Esophagus squamous epithelium (tissue), 4 donors: ENCODE data around the gene THBS3.

Experiments used
- POLR2A ChIP-seq, 4 donors: fragments of 450-650 bp; IDR thresholded peaks; one replicate each; pipeline ENCODE4 v1.6.1; 2017; ENCODE audit warnings: antibody characterized with exemption in 4 of 4, mild to moderate bottlenecking in 4 of 4, moderate library complexity in 3 of 4
- TF ChIP-seq, protein P1 (sequence below), 6 experiments: fragments of 450-650 bp in 4 of 6; fragments of 200-600 bp in 2 of 6; sonication (generic) in 2 of 6; IDR thresholded peaks; one replicate each; pipeline ENCODE4 v1.5.1; 2016 to 2019; ENCODE audit warnings: antibody characterized with exemption in 6 of 6, mild to moderate bottlenecking in 4 of 6, moderate library complexity in 4 of 6

DNA sequence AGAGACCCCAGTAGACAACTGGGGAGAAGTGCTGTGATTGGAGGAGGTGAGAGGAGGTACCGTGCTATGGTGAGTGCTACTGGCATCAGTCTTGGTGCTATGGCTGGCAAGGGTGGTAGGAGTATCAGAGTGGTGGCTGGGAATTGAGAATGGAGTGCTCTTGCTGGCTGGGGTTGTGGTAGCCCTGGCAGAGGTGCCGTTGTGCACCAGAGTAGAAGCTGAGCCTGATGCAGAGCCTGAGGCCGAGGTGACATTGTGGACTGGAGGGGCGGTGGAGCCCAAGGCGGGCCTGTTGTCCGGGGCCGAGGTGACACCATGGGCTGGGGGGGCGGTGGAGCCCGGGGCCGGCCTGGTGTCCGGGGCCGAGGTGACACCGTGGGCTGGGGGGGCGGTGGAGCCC is 19.4 kb downstream of the THBS3 start:
- TF ChIP-seq, protein P1, sequence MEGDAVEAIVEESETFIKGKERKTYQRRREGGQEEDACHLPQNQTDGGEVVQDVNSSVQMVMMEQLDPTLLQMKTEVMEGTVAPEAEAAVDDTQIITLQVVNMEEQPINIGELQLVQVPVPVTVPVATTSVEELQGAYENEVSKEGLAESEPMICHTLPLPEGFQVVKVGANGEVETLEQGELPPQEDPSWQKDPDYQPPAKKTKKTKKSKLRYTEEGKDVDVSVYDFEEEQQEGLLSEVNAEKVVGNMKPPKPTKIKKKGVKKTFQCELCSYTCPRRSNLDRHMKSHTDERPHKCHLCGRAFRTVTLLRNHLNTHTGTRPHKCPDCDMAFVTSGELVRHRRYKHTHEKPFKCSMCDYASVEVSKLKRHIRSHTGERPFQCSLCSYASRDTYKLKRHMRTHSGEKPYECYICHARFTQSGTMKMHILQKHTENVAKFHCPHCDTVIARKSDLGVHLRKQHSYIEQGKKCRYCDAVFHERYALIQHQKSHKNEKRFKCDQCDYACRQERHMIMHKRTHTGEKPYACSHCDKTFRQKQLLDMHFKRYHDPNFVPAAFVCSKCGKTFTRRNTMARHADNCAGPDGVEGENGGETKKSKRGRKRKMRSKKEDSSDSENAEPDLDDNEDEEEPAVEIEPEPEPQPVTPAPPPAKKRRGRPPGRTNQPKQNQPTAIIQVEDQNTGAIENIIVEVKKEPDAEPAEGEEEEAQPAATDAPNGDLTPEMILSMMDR (IDR thresholded peaks at IDR 0.05) = no peak
- TF ChIP-seq POLR2A (IDR thresholded peaks at IDR 0.05) = no peak
